Activated naive CD8-positive, alpha-beta T cell treated with anti-CD3 and anti-CD28 coated beads, Interleukin-2, amount 10 ng/mL, durations not matched to agents 7 days and 5 days (primary cell): ENCODE data around the gene CAMK1G. TPM values are rescaled to one million over a fixed set of nuclear protein-coding genes. Genes with fewer than 3 reads are reported as not detected.

ENCODE experiments used
- ATAC-seq: fragments of 150-1000 bp; cut with Tn5 transposase; one replicate; pipeline ENCODE4 v1.10.0; 2021; ENCODE audit warnings: low read depth, moderate library complexity
- POLR2A ChIA-PET: fragments of 350-600 bp; sonication (Branson Sonifier 250); formaldehyde crosslinking; loops from one replicate; lab custom pipeline; 2021; ENCODE audit warnings: antibody characterized with exemption; lab: Charles Lee
- DNase-seq: peaks from one replicate; pipeline ENCODE4 v3.0.0; 2021
- H3K27ac Mint-ChIP-seq: one replicate; pipeline ENCODE4 v1.8.0; 2022; ENCODE audit warnings: mild to moderate bottlenecking, mixed read lengths
- H3K27me3 Mint-ChIP-seq: one replicate; pipeline ENCODE4 v1.8.0; 2022; ENCODE audit warnings: mild to moderate bottlenecking, moderate library complexity, mixed read lengths
- H3K36me3 Mint-ChIP-seq: one replicate; pipeline ENCODE4 v1.8.0; 2021; ENCODE audit warnings: mild to moderate bottlenecking, mixed read lengths
- H3K4me1 Mint-ChIP-seq: one replicate; pipeline ENCODE4 v1.8.0; 2021; ENCODE audit warnings: mixed read lengths
- H3K4me3 Mint-ChIP-seq: one replicate; pipeline ENCODE4 v1.8.0; 2022; ENCODE audit warnings: mild to moderate bottlenecking, moderate library complexity, mixed read lengths
- H3K9me3 Mint-ChIP-seq: one replicate; pipeline ENCODE4 v1.8.0; 2021; ENCODE audit warnings: mixed read lengths
- total RNA-seq, 2 experiments: library from RNA; stranded (reverse); gene quantifications; one replicate each; pipeline ENCODE4 v1.2.3, GENCODE V29; 2021

Gene CAMK1G
- total RNA-seq, 2 experiments from 2014 or later = not detected

GRCh38 chr1:209576392-209577197, 6.9 kb upstream of the CAMK1G start:
- H3K9me3 Mint-ChIP-seq = no peaks in the 10 kb centered on the region
- H3K4me1 Mint-ChIP-seq = peaks cover 4% of the 10 kb centered on the region
- H3K36me3 Mint-ChIP-seq = no peaks in the 10 kb centered on the region
- H3K4me3 Mint-ChIP-seq = no peak overlapping the region
- peaks cover 36% of the 10 kb centered on the region for H3K27me3 Mint-ChIP-seq
- DNase-seq (peak; percentile 72), ATAC-seq (peak; percentile 85)
- POLR2A ChIA-PET = no interaction called here
- no peak overlapping the region for H3K27ac Mint-ChIP-seq

GRCh38 chr1:209577346-209577745, 6.2 kb upstream of the CAMK1G start:
- H3K9me3 Mint-ChIP-seq = no peaks in the 10 kb centered on the region
- H3K4me3 Mint-ChIP-seq = no peak overlapping the region
- no peak overlapping the region for H3K27ac Mint-ChIP-seq
- peaks cover 4% of the 10 kb centered on the region for H3K4me1 Mint-ChIP-seq
- DNase-seq (no peak), ATAC-seq (no peak)
- peaks cover 35% of the 10 kb centered on the region for H3K27me3 Mint-ChIP-seq
- H3K36me3 Mint-ChIP-seq = no peaks in the 10 kb centered on the region
- POLR2A ChIA-PET = no interaction called here

- DNase-seq (no peak), ATAC-seq (no peak)
- POLR2A ChIA-PET = no interaction called here
- Mint-ChIP-seq H3K36me3 (no peaks in the 10 kb centered on the region), H3K9me3 (no peaks in the 10 kb centered on the region), H3K27ac (no peak overlapping the region), H3K27me3 (peaks cover 12% of the 10 kb centered on the region), H3K4me3 (no peak overlapping the region), H3K4me1 (peaks cover 4% of the 10 kb centered on the region)
These were observed 2.9 kb upstream of the CAMK1G start for GRCh38 chr1:209580577-209580976.

- Mint-ChIP-seq H3K27ac (no peak overlapping the region), H3K9me3 (no peaks in the 10 kb centered on the region), H3K36me3 (no peaks in the 10 kb centered on the region), H3K4me3 (no peak overlapping the region), H3K4me1 (no peaks in the 10 kb centered on the region), H3K27me3 (peaks cover 12% of the 10 kb centered on the region)
- POLR2A ChIA-PET = no interaction called here
- ATAC-seq = no peak
- DNase-seq = no peak
These were observed 738 bp downstream of the CAMK1G start for GRCh38 chr1:209584231-209584672.

GRCh38 chr1:209585197-209585596, 1.7 kb downstream of the CAMK1G start:
- no peaks in the 10 kb centered on the region for H3K4me1 Mint-ChIP-seq
- peaks cover 12% of the 10 kb centered on the region for H3K27me3 Mint-ChIP-seq
- no peaks in the 10 kb centered on the region for H3K9me3 Mint-ChIP-seq
- H3K36me3 Mint-ChIP-seq = no peaks in the 10 kb centered on the region
- no peak overlapping the region for H3K4me3 Mint-ChIP-seq
- no peak overlapping the region for H3K27ac Mint-ChIP-seq
- POLR2A ChIA-PET = no interaction called here
- no peak for DNase-seq
- ATAC-seq = no peak

- peak; percentile 44 for DNase-seq
- Mint-ChIP-seq H3K27me3 (peaks cover 12% of the 10 kb centered on the region), H3K4me3 (no peak overlapping the region), H3K4me1 (no peaks in the 10 kb centered on the region), H3K9me3 (no peaks in the 10 kb centered on the region), H3K27ac (no peak overlapping the region), H3K36me3 (no peaks in the 10 kb centered on the region)
- POLR2A ChIA-PET = interaction anchor here (0.6 kb wide), 1 partner anchor 101 kb away, joined by 3 read pairs; no protein-coding TSS in a partner anchor
- ATAC-seq = peak; percentile 69
These were observed 2.2 kb downstream of the CAMK1G start for GRCh38 chr1:209585672-209586071.

- DNase-seq (no peak), ATAC-seq (no peak)
- Mint-ChIP-seq H3K36me3 (no peaks in the 10 kb centered on the region), H3K27ac (no peak overlapping the region), H3K27me3 (peaks cover 12% of the 10 kb centered on the region), H3K4me3 (no peak overlapping the region), H3K4me1 (no peaks in the 10 kb centered on the region), H3K9me3 (no peaks in the 10 kb centered on the region)
- POLR2A ChIA-PET = interaction anchor here (0.6 kb wide), 1 partner anchor 101 kb away, joined by 3 read pairs; no protein-coding TSS in a partner anchor
These were observed 2.8 kb downstream of the CAMK1G start for GRCh38 chr1:209586221-209586740.

GRCh38 chr1:209587789-209588188, 4.3 kb downstream of the CAMK1G start:
- ATAC-seq = no peak
- Mint-ChIP-seq H3K9me3 (no peaks in the 10 kb centered on the region), H3K27me3 (peaks cover 14% of the 10 kb centered on the region)

GRCh38 chr1:209589440-209589839, 5.9 kb downstream of the CAMK1G start:
- DNase-seq (no peak), ATAC-seq (no peak)
- H3K4me3 Mint-ChIP-seq = no peak overlapping the region
- H3K4me1 Mint-ChIP-seq = no peaks in the 10 kb centered on the region
- POLR2A ChIA-PET = no interaction called here
- peaks cover 24% of the 10 kb centered on the region for H3K27me3 Mint-ChIP-seq
- no peaks in the 10 kb centered on the region for H3K9me3 Mint-ChIP-seq
- H3K27ac Mint-ChIP-seq = no peak overlapping the region
- H3K36me3 Mint-ChIP-seq = no peaks in the 10 kb centered on the region

More at GRCh38 chr1:209587789-209588188, 4.3 kb downstream of the CAMK1G start:
- Mint-ChIP-seq H3K27ac (no peak overlapping the region), H3K4me1 (no peaks in the 10 kb centered on the region), H3K36me3 (no peaks in the 10 kb centered on the region), H3K4me3 (no peak overlapping the region)
- no peak for DNase-seq
- POLR2A ChIA-PET = no interaction called here

- no peak for ATAC-seq
- no peak overlapping the region for H3K4me3 Mint-ChIP-seq
- no peaks in the 10 kb centered on the region for H3K4me1 Mint-ChIP-seq
- POLR2A ChIA-PET = no interaction called here
- peaks cover 25% of the 10 kb centered on the region for H3K27me3 Mint-ChIP-seq
- DNase-seq = no peak
- H3K27ac Mint-ChIP-seq = no peak overlapping the region
- no peaks in the 10 kb centered on the region for H3K9me3 Mint-ChIP-seq
- H3K36me3 Mint-ChIP-seq = no peaks in the 10 kb centered on the region
These were observed 6.3 kb downstream of the CAMK1G start for GRCh38 chr1:209589863-209590262.

GRCh38 chr1:209590405-209590804, 6.9 kb downstream of the CAMK1G start:
- DNase-seq (no peak), ATAC-seq (no peak)
- no peaks in the 10 kb centered on the region for H3K4me1 Mint-ChIP-seq
- H3K27me3 Mint-ChIP-seq = peaks cover 29% of the 10 kb centered on the region
- H3K4me3 Mint-ChIP-seq = no peak overlapping the region
- no peaks in the 10 kb centered on the region for H3K9me3 Mint-ChIP-seq
- H3K36me3 Mint-ChIP-seq = no peaks in the 10 kb centered on the region
- POLR2A ChIA-PET = interaction anchor here (1.2 kb wide), 1 partner anchor 41 kb away, joined by 3 read pairs; no protein-coding TSS in a partner anchor
- H3K27ac Mint-ChIP-seq = no peak overlapping the region

- no peak overlapping the region for H3K27ac Mint-ChIP-seq
- peaks cover 33% of the 10 kb centered on the region for H3K27me3 Mint-ChIP-seq
- no peak for ATAC-seq
- POLR2A ChIA-PET = no interaction called here
- no peak overlapping the region for H3K4me3 Mint-ChIP-seq
- no peaks in the 10 kb centered on the region for H3K4me1 Mint-ChIP-seq
- DNase-seq = no peak
- no peaks in the 10 kb centered on the region for H3K9me3 Mint-ChIP-seq
- H3K36me3 Mint-ChIP-seq = no peaks in the 10 kb centered on the region
These were observed 10.2 kb downstream of the CAMK1G start for GRCh38 chr1:209593747-209594146.

GRCh38 chr1:209594440-209594839, 10.9 kb downstream of the CAMK1G start:
- POLR2A ChIA-PET = no interaction called here
- no peak for ATAC-seq
- no peak overlapping the region for H3K4me3 Mint-ChIP-seq
- DNase-seq = no peak
- no peaks in the 10 kb centered on the region for H3K4me1 Mint-ChIP-seq
- H3K36me3 Mint-ChIP-seq = no peaks in the 10 kb centered on the region
- no peaks in the 10 kb centered on the region for H3K9me3 Mint-ChIP-seq
- peaks cover 37% of the 10 kb centered on the region for H3K27me3 Mint-ChIP-seq
- no peak overlapping the region for H3K27ac Mint-ChIP-seq

- no peaks in the 10 kb centered on the region for H3K4me1 Mint-ChIP-seq
- no peak overlapping the region for H3K4me3 Mint-ChIP-seq
- H3K36me3 Mint-ChIP-seq = no peaks in the 10 kb centered on the region
- no peak overlapping the region for H3K27ac Mint-ChIP-seq
- ATAC-seq (no peak), DNase-seq (no peak)
- peaks cover 43% of the 10 kb centered on the region for H3K27me3 Mint-ChIP-seq
- H3K9me3 Mint-ChIP-seq = no peaks in the 10 kb centered on the region
- POLR2A ChIA-PET = no interaction called here
These were observed 11.5 kb downstream of the CAMK1G start for GRCh38 chr1:209595028-209595427.
